Iris pigment epithelial cell (primary cell): Measurements from ENCODE around the gene LRRC10.
A peak's percentile ranks its signal among the peaks of the same experiment; 100 is the strongest.
"Not testable (repeated sequence)": the region's sequence is repeated elsewhere in the genome, so short reads cannot be mapped to it uniquely, and the experiment has no call there.

Source experiments
- DNase-seq: peaks from one replicate; pipeline ENCODE4 v3.0.0-alpha.2; 2011; ENCODE audit warnings: low read depth

Gene LRRC10

DNA sequence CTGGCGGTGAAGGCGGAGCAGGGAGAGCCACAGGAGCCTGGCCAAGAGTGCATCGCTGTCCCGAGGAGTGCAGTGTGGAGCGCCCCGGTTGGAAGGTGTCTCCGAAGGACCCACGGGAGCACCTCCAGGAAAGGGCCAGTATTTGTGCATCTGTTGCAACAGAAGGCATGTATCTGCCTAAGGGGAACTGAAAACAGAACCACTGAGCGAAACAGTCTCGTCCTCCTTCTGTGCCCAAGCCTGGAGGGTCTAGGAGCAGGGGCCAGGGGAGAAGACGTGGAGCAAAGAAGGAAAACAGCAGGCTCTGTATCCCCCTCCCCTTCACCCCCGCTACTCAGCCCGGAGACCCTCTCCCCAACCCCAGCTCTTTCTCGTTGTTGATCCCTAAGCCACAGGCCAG, 5.3 kb upstream of the LRRC10 start:
- no peak for DNase-seq

DNA sequence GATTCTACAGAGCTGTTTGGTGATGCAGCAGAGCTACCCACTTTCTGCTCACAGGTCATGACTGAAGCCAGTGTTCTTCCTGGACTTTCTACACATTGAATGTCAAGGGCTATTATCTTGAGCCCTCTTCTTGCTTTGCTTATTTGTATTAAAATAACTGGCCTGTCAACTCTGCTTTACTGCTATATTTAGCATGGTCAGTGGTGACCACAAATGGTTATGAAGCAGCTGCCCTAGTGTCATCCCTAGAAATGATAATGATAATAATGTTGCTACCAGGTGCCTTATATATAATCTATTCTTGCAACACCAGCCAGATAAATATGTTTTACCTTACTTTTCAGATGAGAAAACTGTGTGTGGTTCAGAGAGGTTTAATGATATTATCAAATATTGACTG, 2.6 kb upstream of the LRRC10 start:
- DNase-seq = no peak

DNA sequence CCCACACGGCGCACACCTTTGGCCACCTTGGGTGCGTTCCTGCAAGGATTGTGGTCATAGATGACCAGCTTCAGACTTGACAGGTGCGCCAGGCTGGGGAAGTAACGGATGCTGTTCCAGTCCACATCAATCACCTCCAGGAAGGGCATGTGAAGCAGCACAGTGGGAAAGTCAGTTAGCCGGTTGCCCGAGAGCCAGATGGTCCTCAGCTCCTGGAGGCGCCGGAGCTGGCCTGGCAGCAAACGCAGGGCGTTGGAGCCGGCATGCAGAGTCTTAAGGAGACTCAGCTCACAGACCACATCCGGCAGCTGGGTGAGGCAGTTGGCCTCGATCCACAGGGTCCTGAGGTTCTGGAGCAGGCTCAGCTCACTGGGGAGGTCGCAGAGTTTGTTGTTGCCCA, 581 bp downstream of the LRRC10 start:
- DNase-seq = no peak

DNA sequence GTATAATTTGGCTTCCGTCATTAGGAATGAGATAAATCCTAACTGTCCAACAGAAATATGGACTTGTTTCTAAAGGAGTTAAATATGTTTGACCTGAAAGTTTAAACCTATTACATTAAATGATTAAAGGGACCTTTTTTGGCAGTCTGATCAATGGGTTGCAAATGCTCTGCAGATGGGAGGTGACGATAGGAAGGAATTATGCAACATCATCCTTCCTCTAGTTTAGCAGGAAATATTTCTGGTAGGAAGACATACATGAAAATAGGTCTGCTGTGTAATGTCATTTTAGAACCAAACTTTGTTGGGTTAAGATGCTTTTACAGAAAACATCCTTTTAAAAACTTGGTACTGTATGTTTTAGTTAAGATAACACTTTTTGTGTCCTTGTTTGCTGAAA, 2.6 kb downstream of the LRRC10 start:
- DNase-seq = peak; percentile 12

DNA sequence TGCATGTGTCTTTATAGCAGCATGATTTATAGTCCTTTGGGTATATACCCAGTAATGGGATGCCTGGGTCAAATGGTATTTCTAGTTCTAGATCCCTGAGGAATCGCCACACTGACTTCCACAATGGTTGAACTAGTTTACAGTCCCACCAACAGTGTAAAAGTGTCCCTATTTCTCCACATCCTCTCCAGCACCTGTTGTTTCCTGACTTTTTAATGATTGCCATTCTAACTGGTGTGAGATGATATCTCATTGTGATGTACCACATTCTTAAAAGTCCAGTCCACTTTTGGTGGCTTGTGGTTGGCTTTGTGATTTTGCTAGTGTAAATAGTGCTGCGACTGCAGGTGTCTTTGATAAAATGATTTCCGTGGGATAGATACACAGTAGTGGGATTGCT, 6.4 kb downstream of the LRRC10 start:
- not testable (repeated sequence) for DNase-seq

DNA sequence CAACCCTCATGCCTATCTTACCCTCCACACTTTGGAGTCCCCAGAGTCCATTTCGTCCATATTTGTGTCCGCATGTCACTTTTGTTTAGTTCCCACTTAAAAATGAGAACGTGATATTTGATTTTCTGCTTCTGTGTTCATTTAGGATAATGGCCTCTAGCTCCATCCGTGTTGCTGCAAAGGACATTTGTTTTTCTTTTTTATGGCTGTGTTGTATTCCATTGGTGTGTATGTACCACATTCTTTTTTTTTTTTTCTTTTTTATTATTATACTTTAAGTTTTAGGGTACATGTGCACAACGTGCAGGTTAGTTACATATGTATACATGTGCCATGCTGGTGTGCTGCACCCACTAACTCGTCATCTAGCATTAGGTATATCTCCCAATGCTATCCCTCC, 7.2 kb downstream of the LRRC10 start:
- DNase-seq = not testable (repeated sequence)

DNA sequence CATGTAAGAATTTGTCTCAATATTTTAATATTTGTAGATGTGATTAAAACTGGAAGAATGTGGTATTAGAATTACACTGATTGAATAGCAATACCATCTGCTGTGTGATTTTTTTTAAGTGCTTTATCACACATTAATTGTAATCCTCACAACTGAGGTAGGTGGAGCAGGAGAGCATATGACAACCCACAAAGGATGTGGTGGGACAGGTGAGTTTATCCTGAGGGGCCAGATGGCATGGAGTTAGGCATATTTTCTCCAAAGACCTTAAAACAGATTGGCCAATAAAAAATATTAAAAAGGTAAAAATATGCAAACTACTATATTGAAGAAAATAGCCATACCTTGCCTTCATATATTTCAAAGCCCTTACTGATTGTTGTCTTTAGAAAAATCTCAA, 7.8 kb downstream of the LRRC10 start:
- no peak for DNase-seq

DNA sequence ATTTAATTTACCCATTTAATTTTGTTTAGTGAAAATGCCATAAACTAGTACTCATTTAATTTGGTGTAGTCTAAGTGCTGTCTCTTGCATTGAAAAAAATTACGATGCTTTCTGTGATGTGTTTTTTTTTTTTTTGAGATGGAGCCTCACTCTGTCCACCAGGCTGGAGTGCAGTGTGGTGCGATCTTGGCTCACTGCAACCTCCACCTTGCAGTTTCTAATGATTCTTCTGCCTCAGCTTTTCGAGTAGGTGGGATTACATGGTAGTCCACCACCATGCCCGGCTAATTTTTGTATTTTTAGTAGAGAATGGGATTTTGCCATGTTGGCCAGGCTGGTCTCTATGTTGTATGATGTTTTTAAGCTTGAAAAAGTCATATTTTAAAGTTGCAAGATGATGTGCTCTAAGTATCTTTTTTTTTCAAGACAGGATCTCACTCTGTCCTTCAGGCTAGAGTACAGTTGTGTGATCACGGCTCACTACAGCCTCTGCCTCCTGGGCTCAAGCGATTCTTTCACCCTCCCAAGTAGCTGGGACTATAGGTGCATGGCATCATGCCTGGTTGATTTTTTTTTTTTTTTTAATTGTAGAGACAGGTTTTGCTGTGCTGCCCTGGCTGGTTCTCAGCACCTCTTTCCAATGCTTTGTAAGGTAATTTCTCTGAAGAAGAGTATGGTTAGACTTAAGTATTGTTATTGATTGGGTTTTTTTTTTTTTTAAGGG, 8.6 kb downstream of the LRRC10 start:
- no peak for DNase-seq

DNA sequence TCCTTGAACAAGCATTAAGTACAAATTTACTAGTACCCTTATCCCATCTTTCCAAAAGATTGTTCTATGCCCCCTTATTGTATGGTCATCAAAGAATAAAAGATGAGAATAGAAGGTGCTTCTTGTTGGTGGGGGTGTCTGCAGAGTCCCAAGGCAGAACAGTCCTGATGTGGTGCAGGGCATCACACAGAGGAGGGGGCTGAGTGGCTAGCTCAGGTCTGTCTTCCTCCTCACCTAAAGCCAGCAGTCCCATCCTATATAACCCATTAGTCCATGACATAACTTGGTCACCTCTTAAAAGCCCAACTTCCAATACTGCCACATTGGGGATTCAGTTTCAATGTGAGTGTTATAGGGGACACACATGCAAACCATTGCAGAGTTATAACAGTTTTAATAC, 9.9 kb downstream of the LRRC10 start:
- DNase-seq = no peak

DNA sequence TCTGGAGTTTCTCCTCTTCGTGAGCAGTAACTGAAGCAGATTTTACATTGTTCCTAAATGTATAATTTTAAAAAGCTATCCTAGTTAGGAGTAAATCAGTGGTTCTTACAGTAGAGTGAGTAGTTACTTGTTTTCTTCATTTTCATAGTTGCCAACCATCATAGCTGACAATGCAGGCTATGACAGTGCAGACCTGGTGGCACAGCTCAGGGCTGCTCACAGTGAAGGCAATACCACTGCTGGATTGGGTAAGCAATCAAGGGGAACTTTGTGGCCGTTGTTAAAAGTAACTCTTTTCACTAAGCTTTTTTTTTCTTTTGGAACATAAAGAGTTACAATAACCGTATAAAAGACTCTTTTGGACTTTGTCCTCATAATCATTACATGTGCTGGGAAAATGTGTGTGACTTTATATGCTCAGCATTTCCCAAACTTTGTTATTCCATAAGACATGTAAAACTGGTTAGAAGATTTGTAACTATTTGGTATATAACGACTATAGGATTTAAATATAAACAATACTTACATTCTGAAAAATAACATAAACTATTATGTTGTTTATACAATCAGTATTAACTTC, 12.4 kb downstream of the LRRC10 start:
- no peak for DNase-seq

DNA sequence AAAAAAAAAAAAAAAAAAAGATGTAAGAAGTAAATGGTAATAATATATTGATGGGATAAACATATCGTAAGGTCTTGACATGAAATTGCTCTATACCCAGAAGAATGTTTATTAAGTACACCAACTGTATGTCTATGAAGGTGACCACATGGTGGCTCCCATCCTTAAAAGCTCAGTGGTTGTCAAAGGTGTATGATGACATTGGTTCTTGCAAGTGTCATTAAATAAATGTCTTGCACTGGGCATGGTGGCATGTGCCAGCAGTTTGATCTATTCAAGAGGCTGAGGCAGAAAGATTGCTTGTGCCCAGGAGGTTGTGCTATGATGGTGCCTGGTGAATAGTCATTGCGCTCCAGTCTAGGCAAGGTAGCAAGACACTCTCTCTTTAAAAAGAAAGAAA, 15.0 kb downstream of the LRRC10 start:
- DNase-seq = no peak

DNA sequence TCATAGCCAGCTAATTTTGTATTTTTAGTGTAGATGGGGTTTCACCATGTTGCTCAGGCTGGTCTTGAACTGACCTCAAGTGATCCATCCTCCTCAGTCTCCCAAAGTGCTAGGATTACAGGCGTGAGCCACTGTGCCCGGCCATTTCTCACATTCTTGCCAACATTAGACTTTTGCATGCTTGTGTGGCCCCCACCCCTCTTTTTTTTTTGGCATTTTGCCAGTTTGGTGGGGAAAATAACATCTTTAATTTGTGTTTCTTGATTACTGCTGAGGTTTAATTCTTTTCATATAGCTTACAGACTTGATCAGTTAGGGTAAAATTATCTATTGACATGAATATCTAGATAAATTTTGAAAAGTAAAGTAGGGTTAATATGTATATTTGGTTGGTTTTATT, 21.6 kb downstream of the LRRC10 start:
- no peak for DNase-seq

DNA sequence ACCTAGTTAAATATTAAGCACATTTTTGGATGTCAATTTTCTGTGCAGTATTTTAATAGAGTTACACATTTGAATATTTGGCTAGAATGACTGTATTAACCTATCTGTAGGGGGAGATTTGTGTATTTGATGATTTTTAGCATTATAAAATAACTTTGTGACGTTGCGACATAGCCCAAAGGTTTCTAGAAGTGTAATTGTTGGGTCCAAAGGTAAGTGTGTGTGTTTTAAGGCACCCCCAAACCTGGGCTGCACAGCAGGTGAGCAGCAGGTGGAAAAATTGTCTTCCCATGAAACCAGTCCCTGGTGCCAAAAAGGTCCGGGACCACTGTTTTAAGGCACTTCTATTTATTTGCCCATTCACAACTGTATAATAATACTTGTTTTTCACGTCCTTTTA, 22.2 kb downstream of the LRRC10 start:
- DNase-seq = no peak

DNA sequence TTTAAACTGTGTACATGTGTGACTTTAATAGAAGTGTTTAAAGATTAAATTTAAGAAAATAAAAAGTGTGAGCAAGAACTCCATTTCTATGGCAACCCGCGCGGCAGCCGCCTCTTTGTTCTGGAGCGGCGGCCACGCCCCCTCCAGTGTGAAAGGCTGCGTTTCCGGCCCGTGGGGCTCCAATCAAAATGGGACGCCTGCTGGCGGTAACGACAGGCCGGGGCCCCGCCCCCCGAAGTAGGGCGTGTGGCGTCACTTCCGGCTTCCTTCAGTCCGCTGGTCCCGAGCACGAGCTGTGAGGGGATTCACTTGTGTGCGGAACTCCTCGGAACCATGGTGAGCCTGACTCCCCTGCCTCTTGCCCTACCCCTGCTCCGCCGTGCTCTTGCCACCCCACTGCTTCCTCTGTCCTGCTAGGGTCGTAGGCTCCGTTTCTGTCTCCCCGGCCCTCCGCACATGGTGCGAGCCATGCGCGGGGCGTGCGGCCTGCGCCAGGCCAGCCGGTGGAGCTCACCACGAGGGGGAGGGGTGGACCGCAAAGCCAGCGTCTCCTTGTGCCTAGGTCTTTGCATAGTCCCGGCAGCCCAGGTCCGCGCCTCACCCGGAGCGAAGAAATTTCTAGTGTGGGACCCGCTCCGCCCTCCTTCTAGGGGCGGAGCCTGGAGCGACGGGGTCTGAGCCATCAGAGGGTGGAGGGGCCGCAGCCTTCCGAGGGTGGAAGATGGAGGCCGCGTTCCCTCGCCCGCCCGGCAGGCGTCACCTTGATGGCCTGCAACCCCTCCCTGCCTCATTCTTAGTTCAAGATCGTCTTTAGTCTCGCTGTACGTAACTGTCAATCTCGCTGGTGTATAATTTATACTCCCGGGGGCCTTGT, 25.3 kb downstream of the LRRC10 start, which contains the start of gene CCT2:
CCT2 (plus strand) TSS at position 271 of the 874 bp plus-strand sequence; CDS start at position 334, 63 bp downstream.
- peak; percentile 95 for DNase-seq

DNA sequence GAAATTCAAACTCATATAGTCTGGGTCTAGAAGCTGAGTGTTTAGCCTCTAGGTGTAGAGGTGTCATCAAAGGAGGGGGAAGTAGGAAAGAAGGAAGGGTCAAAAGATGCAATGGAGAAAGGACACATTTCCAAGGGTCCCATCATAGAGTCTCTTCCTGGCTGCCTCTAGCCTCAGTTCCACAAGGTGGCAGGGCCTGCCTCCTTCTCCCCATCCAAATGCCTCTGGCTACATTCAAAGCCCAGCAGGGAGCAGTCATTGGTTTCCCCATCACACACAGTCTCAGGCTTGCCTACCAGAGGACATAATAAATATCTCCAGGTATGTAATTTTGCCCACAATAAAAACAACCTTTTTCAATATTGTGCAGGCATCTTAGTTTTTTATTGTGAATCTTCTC, 27.5 kb downstream of the LRRC10 start:
- no peak for DNase-seq

DNA sequence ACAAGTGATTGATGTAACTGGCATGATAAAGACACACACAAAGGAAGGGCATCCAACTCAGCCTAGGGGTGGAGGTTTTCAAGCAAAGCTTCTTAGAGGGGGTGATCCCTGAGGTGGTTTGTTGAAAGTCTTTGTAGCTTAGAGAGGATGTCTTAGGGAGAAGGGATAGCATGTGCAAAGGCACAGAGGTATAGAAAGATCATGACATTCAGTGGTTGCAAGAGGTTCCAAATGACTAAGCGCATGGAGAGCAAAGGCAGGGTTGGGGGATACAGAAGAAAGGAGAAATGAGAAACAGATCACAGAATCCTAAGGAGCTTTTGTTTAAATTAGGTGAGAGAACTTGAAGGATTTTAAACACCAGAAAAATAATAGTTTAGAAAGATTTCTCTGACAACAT, 30.6 kb downstream of the LRRC10 start:
- no peak for DNase-seq

DNA sequence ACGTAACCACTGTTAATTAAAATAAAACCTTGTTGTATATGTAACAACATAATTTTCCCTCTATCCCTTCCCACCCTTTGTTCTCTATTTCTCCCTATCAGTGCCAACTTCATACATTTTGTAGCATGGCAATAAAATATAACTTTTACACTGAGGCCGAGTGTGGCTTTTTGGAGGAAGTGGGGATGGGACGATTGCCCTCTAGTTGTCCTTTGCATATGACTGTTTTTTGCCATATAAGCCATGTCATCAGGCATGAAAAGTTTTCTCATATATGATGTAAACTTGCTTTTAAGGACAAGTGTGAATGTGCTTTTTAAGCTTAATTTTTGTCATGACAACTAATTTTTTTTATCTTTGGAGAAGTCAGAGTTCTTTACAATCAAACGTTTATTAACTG, 31.7 kb downstream of the LRRC10 start:
- DNase-seq = no peak

DNA sequence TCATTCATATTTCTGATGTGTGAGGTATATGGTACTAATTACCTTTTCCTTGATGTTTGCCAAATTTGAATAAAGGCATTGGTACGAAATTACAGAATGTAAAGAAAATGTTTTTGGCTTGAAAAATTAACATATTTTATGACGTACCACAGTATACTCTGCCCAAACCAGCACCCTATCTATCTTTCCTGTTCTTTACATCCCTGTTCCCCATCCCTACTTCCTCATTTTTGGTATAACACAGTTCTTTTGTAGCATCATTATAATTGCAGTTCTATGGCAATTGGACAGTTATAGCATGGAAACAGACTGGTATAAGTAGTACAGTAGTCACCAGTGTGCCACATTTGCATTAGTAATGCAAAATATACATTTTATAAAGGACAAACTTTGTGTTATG, 32.4 kb downstream of the LRRC10 start:
- no peak for DNase-seq

DNA sequence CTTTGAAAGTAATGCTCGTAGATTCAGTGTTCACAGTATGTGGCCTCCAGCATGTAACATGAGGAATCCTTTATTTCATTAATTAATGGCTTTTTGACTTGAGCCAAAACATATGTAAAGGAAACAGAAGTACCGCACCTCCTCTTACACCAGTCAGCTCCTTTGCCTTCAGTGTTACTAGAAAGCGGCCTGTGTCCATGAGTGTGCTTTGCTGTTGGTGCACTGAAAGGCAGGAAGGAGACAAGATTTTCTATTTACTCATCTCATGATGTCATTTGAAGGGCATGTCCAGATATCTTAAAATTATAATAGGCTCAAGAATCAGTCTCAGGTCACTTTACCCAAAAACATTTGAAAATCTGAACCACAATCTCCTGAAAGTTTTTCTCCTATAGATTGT, 35.4 kb downstream of the LRRC10 start:
- peak; percentile 46 for DNase-seq

DNA sequence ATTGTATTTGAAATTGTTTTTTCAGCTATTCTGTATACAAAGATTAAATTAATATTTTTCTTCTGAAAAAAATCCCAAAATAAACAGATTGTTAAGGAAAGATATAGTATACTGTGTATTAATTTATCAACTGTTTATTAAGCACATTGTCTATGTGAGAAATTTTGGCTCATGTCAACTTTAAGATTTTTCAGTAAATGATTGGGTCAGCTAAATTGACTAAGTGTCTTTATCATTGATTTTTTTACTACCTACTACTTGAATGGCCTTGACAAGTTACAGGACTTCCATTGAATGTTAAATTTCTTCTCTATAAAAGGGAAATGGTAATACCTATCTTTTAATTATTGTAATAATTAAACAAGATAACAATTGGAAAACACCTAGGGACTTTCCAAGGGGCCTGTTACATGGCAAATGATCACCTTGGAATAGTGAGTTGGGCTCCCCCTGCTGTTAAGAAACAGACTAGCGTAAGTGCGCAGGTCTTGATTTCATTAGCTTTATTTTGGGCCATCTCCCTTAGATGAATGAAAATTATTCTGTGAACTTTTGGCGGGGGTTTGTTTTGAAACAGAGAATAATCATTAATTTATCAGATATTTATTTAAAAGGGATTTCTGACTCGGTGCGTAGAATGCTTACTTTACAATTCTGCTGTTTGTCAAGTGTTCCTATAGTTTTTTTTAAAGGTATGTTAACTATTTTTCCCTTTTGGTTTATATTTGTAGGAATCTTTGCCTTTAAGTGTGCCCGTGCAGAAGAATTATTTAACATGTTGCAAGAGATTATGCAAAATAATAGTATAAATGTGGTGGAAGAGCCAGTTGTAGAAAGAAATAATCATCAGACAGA, 39.9 kb downstream of the LRRC10 start:
- DNase-seq = peak; percentile 78

DNA sequence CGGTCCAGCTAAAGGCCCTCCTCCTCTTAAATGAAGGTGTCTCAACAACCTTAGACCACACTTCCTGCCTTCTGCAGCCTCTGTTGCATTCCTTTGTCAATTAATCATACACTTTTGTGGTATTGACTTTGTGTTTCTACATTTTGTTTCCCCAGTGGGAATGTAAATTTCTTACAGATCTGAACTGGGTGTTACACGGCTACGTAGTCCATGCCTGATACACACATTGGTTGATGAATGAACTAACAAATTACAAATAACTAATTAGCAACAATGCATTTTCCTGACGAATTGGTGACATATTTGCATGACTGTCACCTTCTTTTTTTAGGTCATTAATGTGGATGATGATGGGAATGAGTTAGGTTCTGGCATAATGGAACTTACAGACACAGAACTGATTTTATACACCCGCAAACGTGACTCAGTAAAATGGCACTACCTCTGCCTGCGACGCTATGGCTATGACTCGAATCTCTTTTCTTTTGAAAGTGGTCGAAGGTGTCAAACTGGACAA, 40.6 kb downstream of the LRRC10 start:
- DNase-seq = peak; percentile 96

DNA sequence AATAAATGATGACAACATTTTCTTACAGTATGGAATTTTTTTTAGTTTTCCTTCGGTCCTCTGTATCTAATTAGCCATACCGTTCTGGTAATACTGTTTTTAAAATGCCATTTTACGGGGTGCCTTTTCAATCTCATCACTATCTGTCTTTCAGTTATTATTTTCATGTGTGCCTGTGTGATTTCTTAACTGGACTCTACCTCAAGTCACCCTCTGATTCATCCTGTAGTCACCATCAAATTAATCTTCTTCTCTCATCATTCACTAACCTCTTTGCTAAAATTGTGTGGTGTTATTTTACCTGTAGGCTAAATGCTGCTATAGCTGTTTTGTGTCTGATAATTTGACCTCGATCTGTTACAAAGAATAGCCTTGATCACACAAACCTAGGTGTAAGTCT, 41.5 kb downstream of the LRRC10 start:
- peak; percentile 73 for DNase-seq
